HG02970 (cell line): Measurements from ENCODE around the gene DYNLRB1.
"Not testable (repeated sequence)": the region's sequence is repeated elsewhere in the genome, so short reads cannot be mapped to it uniquely, and the experiment has no call there.

Experiments used
- ATAC-seq: cut with Tn5 transposase; IDR thresholded peaks from one replicate; pipeline ENCODE4 v1.9.1; 2021; ENCODE audit warnings: mild to moderate bottlenecking, moderate library complexity, moderate number of reproducible peaks; ENCODE audit not compliant: unreplicated experiment, low FRiP score

Gene DYNLRB1

DNA sequence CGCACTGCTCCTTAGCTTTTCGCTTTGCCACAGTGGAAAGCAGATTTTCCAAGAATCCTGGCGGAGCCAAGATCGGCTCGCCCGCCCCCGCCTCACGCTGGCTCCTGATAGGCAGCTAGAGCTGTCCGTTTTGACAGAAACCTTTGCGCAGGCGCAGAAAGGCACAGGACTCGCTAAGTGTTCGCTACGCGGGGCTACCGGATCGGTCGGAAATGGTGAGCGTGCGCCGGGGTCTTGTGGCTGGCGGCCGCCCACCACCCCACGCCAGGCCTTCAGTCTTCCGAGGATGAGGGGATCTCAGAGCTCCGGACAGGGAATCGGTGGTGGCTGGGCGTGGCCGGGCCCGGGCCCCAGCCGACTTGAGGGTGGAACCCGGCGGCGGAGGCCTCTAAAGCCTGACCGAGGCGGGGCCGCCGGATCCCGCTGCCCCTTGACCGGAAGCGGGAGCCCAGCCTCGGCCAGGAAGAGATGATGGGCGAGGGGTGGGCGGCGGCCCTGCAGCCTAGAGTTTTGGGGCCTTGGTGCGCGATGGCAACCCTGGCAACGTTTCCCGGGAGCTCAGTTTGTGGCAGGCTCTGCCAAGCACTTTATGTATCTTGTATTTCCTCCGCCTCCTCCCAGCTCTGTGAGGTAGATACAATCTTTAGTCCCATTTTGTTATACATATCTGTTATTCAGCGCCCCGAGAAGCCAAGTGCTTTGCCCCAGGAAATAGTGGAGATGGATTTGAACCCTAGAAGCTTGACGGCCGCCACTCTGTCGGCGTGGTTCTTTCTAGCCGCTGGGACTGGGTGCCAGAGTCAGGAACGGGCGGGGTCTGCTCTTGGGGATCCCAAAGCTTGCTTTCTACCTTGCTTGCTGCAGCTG lies at the start of gene DYNLRB1:
Gene DYNLRB1 (plus strand): TSS at position 176 of the 867 bp plus-strand sequence. CDS start 37 bp downstream, at position 213.
- ATAC-seq = peak; percentile 70

DNA sequence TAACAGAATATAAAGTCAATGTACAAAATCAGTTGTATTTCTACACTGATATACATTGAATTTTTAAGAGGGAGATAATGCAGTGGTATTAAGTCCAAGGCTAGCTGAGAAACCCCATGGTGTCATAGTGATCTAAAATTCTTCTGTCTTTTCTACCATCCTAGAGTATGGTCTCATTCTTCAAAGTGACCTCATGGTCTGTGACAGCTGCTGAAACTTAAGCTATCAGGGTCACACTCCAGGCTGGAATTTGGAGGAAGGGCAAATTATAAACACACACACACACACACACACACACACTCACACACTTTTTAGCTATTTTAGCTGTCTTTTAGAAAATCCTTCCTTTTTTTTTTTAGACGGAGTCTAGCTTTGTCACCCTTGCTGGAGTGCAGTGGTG lies 47.3 kb upstream of the DYNLRB1 start:
- ATAC-seq = no peak

DNA sequence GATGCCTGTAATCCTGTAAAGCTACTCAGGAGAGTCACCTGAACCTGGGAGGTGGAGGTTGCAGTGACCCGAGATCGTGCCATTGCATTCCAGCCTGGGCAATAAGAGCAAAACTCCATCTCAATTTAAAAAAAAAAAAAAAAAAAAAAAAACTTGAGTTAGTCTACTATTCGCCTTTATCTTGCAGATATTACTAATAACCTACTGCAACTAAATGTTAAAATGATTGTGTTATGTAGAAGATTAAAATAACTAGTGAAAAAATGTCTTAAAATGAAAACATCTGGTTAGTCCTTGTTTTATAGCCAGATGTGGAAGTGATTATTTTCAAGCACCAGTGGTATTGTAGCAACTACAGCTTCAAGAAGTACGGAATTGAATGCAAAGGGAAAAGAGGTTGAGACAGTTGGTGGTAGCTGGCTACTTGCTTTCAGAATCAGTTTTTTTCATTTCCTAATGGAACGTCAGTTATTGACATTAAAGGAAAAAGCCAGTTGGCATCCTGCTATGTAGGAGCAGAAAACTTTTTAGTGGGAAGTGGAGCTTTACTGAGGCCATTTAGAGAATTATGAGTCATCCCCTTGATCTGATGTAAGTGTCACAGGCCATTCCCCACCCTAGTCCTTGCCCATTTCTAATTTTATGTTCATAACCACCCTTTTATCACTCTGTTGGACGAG lies 43.8 kb upstream of the DYNLRB1 start:
- no peak for ATAC-seq

DNA sequence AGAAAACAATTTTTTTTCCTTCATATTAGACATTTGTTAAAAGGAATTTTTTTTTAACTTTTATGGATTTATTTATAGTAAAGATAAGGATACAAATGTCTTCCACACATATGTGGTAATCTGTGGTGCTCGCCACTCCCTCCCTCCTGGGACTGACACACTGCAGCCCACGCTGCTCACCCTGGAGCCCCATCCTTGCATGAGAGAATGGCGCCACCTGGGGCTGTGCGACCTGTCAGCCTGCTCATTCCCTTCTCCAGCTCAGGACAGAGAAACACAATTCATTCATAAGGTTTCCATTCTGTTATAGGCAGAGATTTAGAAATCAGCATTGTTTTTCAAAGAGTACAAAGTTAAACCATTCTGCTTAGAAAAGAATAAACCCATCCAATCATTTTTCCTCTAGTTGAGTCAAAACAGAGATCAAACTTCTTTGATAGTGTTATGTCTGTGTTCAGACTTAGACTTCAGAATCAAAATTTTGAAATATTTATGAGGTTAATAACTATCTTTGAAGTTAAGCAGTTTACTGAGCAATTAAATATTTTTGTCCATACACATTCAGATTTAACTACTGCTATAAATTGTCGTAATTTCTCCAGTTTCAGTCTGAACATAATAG lies 42.8 kb upstream of the DYNLRB1 start:
- ATAC-seq = no peak

DNA sequence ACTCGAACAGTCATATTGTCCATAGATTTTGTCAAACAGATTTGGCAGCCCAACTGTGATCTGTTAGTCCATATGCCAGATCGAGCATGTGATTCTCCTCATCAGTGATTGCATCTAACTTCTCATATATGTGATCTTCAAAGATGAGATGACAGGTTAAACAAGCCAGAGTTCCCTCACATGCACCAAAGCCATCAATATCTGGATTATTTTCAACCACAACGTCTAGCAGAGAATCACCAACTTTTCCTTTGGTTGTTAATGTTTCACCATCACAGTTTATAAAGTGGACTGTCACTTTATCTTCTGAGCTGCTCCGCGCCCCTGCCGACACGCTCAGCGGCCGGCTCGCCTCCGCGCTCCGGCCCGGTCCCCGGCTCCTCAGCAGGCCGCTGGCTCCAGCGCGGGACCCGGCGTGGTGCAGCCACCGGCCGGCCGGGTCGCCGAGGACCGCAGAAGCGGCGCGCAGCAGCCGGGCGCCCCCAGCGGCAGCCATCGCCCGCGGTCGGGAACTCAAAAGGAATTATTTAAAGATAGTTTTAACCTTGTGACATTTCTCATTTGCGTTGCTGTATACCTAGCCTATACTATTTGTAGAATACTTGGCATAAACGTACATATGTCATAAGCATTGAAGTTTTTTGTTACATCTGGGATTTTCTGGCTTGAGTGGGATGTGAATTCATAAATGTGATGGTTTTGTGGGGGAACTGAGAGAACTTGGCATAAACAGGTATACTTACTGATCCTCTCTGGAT lies 40.1 kb upstream of the DYNLRB1 start:
- ATAC-seq = no peak

DNA sequence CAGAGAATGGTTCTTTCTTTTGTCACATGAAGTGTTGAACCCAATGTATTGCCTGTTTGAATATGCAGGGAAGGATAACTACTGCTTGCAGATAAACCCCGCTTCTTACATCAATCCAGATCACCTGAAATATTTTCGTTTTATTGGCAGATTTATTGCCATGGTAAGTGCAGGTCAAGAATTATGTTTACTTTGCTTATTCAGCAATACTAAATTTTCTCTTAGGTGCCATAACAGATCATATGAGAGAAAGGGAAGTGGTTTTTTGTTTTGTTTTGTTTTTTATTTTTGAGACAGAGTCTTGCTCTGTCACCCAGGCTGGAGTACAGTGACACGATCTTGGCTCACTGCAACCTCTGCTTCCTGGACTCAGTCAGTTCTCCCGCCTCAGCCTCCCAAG lies 36.6 kb upstream of the DYNLRB1 start:
- no peak for ATAC-seq

DNA sequence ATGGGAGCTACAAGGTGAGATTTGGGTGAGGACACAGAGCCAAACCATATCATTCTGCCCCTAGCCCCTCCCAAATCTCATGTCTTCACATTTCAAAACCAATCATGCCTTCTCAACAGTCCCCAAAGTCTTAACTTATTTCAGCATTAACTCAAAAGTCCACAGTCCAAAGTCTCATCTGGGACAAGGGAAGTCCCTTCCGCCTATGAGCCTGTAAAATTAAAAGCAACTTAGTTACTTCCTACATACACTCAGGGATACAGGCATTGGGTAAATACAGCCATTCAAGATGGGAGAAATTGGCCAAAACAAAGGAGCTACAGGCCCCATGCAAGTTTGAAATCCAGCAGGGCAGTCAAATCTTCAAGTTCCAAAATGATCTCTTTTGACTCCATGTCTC lies 34.1 kb upstream of the DYNLRB1 start:
- ATAC-seq = not testable (repeated sequence)

DNA sequence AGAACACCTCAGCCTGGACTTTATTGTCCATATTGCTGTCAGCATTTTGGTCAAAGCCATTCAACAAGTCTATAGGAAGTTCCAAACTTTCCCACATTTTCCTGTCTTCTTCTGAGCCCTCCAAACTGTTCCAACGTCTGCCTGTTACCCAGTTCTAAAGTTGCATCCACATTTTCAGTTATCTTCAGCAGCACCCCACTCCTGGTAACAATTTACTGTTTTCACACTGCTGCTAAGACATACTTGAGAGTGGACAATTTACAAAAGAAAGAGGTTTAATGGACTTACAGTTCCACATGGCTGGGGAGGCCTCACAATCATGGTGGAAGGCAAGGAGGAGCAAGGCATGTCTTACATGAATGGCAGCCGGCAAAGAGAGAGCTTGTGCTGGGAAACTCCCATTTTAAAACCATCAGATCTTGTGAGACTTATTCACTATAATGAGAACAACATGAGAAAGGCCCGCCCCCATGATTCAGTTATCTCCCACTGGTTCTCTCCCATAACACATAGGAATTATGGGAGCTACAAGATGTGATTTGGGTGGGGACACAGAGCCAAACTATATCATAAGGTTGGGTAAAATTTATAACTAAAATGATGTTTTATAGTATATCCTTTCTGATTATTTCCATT lies 32.5 kb upstream of the DYNLRB1 start:
- not testable (repeated sequence) for ATAC-seq

DNA sequence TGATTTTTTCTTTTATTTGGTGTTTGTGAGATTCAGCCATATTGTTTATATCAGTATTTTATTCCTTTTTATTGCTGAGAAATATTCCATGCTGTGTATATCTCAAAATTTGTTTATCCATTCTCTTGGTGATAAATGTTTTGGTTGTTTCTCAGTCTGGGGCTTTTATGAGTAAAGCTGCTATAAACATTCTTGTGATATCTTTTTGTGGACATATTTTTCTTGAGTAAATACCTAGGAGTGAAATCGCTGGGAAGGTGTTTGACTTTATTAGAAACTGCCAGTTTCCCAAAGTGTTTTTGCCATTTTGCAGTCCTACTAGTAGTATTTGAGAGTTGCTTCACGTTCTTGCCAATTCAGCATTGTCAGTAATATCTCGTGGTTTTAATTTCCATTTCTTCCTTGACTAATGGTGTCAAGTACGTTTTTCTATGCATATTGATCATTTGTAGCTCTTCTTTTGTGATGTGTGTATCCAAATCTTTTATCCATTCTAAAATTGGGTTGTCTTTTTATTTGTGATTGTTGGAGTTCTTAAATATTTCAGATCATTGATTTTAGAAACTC lies 31.1 kb upstream of the DYNLRB1 start:
- no peak for ATAC-seq

DNA sequence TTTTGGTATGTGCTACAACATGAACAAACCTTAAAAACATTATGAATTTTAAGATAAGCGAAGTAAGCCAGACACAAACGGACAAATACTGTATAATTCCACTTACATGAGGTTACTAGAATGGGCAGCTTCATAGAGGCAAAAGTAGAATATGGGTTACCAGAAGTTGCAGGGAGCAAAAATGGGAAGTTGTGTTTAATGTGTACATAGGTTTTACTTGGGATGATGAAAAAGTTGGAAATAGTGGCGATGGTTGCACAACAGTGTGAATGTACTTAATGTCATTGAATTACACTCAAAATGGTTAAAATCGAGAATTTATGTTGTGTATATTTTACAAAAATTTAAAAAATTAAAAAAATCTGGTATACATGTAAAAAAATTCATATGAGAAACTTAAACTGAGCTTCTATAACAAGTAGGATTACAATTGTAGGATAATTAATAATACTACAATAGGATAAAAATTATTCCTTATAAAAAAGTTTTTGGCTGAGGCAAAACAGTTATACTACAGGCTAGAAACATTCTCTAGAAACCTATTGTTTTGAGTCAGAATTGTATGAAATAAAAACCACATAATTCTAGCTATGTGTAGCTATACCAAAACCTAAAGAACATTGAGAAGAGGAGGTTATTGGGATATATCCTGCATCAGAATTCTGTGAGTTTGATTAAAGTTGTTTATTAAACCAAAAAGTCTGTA lies 24.8 kb upstream of the DYNLRB1 start:
- ATAC-seq = no peak

DNA sequence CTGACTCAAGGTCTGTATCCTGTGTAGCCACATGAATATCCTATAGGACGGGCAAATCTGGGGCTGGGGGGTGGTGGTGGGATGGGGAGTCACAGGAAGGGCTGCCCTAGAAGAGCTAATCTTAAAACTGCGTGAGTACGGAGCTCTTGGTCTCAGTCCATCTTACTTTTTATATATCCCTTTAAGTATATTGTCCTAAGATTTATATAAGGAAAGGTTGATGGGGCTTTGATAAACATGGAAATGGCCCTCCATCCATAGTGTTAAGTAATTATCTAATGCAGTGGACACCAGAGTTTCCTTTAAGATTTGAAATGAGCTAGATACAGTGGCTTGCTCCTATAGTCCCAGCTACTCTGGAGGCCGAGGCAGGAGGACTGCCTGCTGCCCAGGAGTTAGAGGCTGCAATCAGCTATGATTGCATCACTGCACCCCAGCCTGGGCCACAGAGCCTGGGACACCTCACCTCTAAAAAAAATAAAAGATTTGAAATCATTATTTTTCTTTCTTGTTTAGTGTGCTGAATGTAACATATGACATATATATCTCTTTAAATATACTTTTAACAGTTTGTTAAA lies 24.2 kb upstream of the DYNLRB1 start:
- ATAC-seq = no peak

DNA sequence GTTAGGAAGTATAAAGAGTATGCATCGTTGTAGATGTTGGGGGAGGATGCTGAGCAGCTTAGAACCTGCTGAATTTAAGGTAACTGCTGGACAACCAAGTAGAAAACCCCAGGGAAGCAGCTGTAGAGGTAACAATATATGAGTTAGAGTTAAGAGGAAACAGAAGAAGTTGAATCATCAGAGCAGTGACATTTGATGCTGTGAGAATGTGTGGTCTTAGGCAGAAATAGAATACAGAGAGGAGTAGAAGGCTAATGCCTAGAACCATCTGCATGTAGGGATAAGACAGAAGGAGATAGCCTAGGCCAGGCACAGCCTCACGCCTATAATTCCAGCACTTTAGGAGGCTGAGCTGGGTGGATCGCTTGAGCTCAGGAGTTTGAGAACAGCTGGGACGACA lies 22.6 kb upstream of the DYNLRB1 start:
- ATAC-seq = no peak

DNA sequence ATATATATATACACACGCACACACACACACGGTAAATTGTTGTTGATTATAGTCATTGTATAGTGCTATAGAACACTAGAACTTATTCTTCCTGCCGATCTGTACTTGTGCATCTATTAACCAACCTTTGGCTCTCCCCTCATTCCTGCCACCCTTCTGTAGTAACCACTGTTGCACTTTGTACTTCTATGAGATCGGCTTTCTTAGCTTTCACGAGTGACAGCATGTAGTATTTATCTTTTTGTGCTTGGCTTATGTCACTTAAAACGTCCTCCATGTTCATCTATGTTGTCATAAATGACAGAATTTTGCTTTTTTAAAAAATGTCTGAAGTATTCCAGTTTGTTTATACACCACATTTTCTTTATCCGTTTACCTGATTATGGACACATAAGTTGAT lies 20.9 kb upstream of the DYNLRB1 start:
- no peak for ATAC-seq

DNA sequence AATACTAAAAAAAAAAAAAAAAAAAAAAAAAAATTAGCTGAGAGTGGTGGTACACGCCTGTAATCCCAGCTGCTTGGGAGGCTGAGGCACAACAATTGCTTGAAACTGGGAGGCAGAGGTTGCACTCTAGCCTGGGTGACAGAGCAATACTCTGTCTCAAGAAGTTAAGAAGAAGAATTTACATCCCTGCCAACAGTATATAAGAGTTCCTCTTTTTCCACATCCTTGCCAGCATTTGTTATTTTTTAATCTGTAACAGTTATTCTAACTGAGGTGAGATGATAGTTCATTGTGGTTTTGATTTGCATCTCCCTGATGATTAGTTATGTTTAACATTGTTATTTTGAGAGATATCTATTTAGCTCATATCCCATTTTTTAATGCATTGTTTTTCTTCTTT lies 20.3 kb upstream of the DYNLRB1 start:
- no peak for ATAC-seq

DNA sequence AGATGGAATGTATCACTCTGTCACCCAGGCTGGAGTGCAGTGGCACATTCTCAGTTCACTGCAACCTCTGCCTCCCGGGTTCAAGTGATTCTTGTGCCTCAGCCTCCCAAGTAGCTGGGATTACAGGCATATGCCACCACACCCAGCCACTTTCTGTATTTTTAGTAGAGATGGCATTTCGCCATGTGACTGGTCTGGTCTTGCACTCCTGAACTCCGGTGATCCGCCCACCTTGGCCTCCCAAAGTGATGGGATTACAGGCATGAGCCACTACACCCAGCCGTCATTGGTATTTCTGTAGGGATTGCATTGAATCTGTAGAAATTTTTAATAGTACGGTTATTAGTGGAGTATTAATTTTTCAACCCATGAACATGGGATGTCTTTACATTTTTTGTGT lies 18.6 kb upstream of the DYNLRB1 start:
- not testable (repeated sequence) for ATAC-seq

DNA sequence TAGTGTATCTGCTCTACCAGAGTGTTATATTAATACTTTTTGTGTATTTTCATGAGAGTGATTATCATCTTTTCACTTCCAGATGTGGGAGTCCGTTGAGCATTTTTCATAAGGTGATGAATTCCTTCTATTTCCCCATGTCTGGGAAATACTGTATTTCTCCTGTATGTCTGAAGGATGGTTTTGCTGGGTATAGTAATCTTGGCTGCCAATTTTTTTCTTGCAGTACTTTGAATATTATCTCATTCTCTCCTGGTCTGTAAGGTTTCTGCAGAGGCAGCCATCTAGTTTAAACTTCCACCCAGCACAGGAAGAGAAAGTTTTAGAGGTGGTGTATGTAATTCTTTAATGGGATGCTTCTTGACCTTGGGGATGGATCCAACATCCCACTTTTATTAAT lies 15.4 kb upstream of the DYNLRB1 start:
- ATAC-seq = no peak

DNA sequence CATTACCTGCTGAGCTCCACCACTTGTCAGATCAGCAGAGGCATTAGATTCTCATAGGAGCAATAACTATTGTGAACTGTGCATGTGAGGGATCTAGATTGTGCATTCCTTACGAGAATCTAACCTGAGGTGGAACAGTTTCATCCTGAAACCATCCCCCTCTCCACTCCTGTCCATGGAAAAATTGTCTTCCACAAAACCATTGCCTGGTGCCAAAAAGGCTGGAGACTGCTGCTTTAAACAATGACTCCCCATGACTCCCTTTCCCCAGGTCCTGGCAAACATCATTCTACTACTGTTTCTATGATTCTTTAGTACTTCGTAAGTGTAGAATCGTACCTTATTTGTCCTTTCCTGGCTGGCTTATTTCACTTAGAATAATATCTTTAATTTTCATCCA lies 9.7 kb upstream of the DYNLRB1 start:
- ATAC-seq = no peak

DNA sequence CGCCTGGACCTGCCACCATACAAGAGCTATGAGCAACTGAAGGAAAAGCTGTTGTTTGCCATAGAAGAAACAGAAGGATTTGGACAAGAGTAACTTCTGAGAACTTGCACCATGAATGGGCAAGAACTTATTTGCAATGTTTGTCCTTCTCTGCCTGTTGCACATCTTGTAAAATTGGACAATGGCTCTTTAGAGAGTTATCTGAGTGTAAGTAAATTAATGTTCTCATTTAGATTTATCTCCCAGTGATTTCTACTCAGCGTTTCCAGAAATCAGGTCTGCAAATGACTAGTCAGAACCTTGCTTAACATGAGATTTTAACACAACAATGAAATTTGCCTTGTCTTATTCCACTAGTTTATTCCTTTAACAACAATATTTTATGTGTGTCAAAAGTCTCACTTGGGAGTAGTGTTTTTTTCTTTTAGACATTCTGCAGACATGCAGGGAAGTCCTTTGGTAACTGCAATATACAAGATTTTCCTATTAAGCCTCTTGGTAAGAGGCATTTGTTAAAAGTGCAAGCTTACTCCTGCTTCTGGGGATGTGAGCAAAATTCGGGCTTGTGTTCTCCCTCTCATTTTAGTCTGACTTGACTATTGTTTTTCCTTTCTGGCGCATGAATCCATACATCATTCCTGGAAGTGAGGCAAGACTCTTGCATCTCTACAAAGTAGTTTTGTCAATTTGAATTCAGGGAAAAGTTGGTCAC lies 8.4 kb upstream of the DYNLRB1 start:
- ATAC-seq = no peak
